Hepatocyte (in vitro differentiated cells): ENCODE measurements around the gene ITIH6. TPM values are rescaled to one million over a fixed set of nuclear protein-coding genes. Genes with fewer than 3 reads are reported as not detected.

ENCODE experiments used
- DNase-seq: peaks from one replicate; pipeline ENCODE4 v3.0.0-alpha.2; 2016; ENCODE audit warnings: low spot score
- H2AFZ ChIP-seq: fragments of 200-600 bp; sonication (generic); 2 replicates; pipeline ENCODE4 v1.6.0; 2016; ENCODE audit warnings: antibody characterized with exemption, mild to moderate bottlenecking
- H3K27ac ChIP-seq: fragments of 200-600 bp; sonication (generic); 2 replicates; pipeline ENCODE4 v1.5.1; 2016; ENCODE audit warnings: mild to moderate bottlenecking
- H3K27me3 ChIP-seq: fragments of 200-600 bp; sonication (generic); 2 replicates; pipeline ENCODE4 v1.6.1; 2016
- H3K36me3 ChIP-seq: fragments of 200-600 bp; sonication (generic); replicated peaks from 2 replicates; pipeline ENCODE4 v1.5.1; 2016; ENCODE audit warnings: low read depth; ENCODE audit not compliant: insufficient read depth
- H3K4me1 ChIP-seq: fragments of 200-600 bp; sonication (generic); 2 replicates; pipeline ENCODE4 v1.5.1; 2016; ENCODE audit warnings: mild to moderate bottlenecking, moderate library complexity; ENCODE audit not compliant: insufficient read depth
- H3K4me2 ChIP-seq: fragments of 200-600 bp; sonication (generic); 2 replicates; pipeline ENCODE4 v1.6.0; 2016
- H3K4me3 ChIP-seq: fragments of 200-600 bp; sonication (generic); 2 replicates; pipeline ENCODE4 v1.5.1; 2016; ENCODE audit warnings: mild to moderate bottlenecking
- H3K79me2 ChIP-seq: fragments of 200-600 bp; sonication (generic); 2 replicates; pipeline ENCODE4 v1.6.0; 2017; ENCODE audit warnings: mild to moderate bottlenecking
- H3K9me2 ChIP-seq: fragments of 200-600 bp; sonication (generic); replicated peaks from 2 replicates; pipeline ENCODE4 v1.6.0; 2017; ENCODE audit warnings: mild to moderate bottlenecking; ENCODE audit not compliant: insufficient read depth
- H3K9me3 ChIP-seq: fragments of 200-600 bp; sonication (generic); 2 replicates; pipeline ENCODE4 v1.5.1; 2016; ENCODE audit warnings: low read depth, mild to moderate bottlenecking
- H4K20me1 ChIP-seq: fragments of 200-600 bp; sonication (generic); 2 replicates; pipeline ENCODE4 v1.6.0; 2016; ENCODE audit warnings: mild to moderate bottlenecking; ENCODE audit not compliant: insufficient read depth, poor library complexity, severe bottlenecking
- CTCF ChIP-seq: fragments of 200-600 bp; sonication (generic); IDR thresholded peaks from 2 replicates; pipeline ENCODE4 v1.5.1; 2016; ENCODE audit warnings: antibody characterized with exemption, mild to moderate bottlenecking; ENCODE audit not compliant: poor library complexity
- EZH2 ChIP-seq: fragments of 200-600 bp; sonication (generic); IDR thresholded peaks from 2 replicates; pipeline ENCODE4 v1.6.1; 2016; ENCODE audit warnings: antibody characterized with exemption, mild to moderate bottlenecking, borderline replicate concordance
- EZH2phosphoT487 ChIP-seq: fragments of 200-600 bp; sonication (generic); IDR thresholded peaks from one replicate; pipeline ENCODE4 v1.6.1; 2018; ENCODE audit warnings: antibody characterized with exemption, mild to moderate bottlenecking, low read depth, moderate library complexity; ENCODE audit not compliant: unreplicated experiment, severe bottlenecking
- WGBS: methylation state at CpG from one replicate; pipeline ENCODE4 v1.1.6; 2016; ENCODE audit warnings: low lambda C conversion rate; ENCODE audit errors: missing lambda C conversion rate; 5-methylcytosine and 5-hydroxymethylcytosine counted together
- polyA plus RNA-seq: library from polyadenylated mRNA; unstranded; fragments of >200 nt; fragmentation: Nextera tagmentation; extraction: Ambion mirVana; gene quantifications from 2 replicates; pipeline ENCODE4 v1.2.1, GENCODE V29; 2016
- total RNA-seq: library from RNA; depleted of rRNA; stranded (reverse); fragments of >200 nt; gene quantifications from 2 replicates; pipeline ENCODE4 v1.2.3, GENCODE V29; 2014

Gene ITIH6
- total and polyA plus RNA-seq, 2 experiments from 2014 or later, result not detected

- H3K27me3 ChIP-seq, result no peaks in the 10 kb centered on the region
- peak overlapping the region; percentile 47 for H3K4me3 ChIP-seq
- H3K4me1 ChIP-seq, result peaks cover 4% of the 10 kb centered on the region
- peak overlapping the region; percentile 62 for H3K4me2 ChIP-seq
- peak overlapping the region; percentile 97 for H3K27ac ChIP-seq
- no peaks in the 10 kb centered on the region for H3K36me3 ChIP-seq
- no peaks in the 10 kb centered on the region for H3K9me3 ChIP-seq
- peak; percentile 86 for DNase-seq
- peaks cover 25% of the 10 kb centered on the region for H3K79me2 ChIP-seq
- H3K9me2 ChIP-seq, result no peaks in the 10 kb centered on the region
- peaks cover 39% of the 10 kb centered on the region for H4K20me1 ChIP-seq
- H2AFZ ChIP-seq, result peak overlapping the region; percentile 26
- TF ChIP-seq EZH2phosphoT487 (no peak), CTCF (no peak), EZH2 (no peak)
- WGBS, result 51% methylated on average over 12 of the region's 23 CpGs
Observed at GRCh38 chrX:54808109-54808604, 10.1 kb upstream of the ITIH6 start.

DNA sequence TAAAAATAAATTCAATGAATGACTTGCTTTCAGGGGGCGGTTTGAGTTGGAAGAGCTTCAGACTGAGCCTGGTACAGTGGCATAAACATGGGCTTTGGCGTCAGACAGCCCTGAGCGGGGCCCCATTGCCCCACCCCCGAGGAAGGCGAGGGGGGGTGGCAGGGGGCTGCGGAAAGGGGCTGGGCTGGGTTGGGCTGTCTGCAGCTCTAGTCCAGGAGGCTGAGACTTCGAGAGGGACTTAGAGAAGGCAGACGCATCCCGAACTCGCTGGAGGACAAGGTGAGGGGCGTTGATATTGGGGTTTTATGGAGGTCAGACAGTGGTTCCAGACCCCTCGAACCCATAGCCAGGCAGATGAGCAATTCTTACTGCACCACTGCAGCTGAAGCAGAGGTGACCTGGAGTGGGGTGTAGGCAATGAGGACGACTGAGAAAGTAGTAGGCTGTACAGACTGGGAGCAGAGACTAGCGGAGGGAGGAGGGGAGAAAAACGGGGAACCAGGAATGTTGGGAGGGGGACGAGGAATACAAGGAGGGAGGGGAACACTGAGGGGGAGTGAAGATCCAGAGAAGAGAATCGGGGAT, 9.6 kb upstream of the ITIH6 start, which contains the start of gene MAGED2:
MAGED2 (plus strand) TSS at position 222 of the 585 bp plus-strand sequence. CDS start 1,587 bp downstream, outside the sequence.
- H2AFZ ChIP-seq, result peak within 1 kb of the TSS; percentile 26
- no peak for TF ChIP-seq EZH2

DNA sequence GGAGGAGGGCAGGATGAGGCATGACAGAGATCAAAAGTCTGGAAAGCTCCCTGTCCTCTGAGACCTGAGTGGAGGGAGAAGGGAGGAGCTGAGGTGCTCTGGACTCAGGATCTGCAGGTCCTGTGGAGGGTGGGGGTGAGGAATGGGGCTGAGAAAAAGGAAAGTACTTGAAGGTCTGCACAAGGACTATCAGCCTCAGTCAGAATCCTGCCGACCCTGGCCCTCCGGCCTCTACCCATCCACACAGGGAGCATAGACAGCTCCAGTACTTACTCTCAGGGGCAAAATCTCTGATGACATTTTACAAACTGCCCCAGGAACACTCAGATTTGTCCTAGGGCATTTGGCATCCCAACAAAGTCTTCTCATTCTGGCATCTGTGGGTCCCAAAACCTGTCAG, 991 bp upstream of the ITIH6 start:
- WGBS, result 85% methylated on average over 2 of the region's 2 CpGs
- Histone ChIP-seq H3K4me3 (no peak overlapping the region), H4K20me1 (no peaks in the 10 kb centered on the region), H3K9me3 (no peaks in the 10 kb centered on the region), H3K79me2 (no peaks in the 10 kb centered on the region), H3K36me3 (no peaks in the 10 kb centered on the region), H3K27ac (no peak overlapping the region), H3K4me2 (no peak overlapping the region), H3K9me2 (no peaks in the 10 kb centered on the region), H2AFZ (no peak overlapping the region), H3K27me3 (no peaks in the 10 kb centered on the region), H3K4me1 (peaks cover 8% of the 10 kb centered on the region)
- no peak for DNase-seq
- TF ChIP-seq CTCF, result no peak
- no peak for TF ChIP-seq EZH2phosphoT487
- no peak for TF ChIP-seq EZH2

More for the DNA sequence above, 9.6 kb upstream of the ITIH6 start, which contains the start of gene MAGED2:
- H3K36me3 ChIP-seq, result no peaks in the 10 kb centered on the region
- peaks cover 34% of the 10 kb centered on the region for H4K20me1 ChIP-seq
- no peaks in the 10 kb centered on the region for H3K9me3 ChIP-seq
- WGBS, result 34% methylated on average over 11 of the region's 17 CpGs
- peak within 1 kb of the TSS; percentile 97 for H3K27ac ChIP-seq
- H3K4me2 ChIP-seq, result peak within 1 kb of the TSS; percentile 62
- H3K79me2 ChIP-seq, result peaks cover 25% of the 10 kb centered on the region
- no peaks in the 10 kb centered on the region for H3K27me3 ChIP-seq
- no peaks in the 10 kb centered on the region for H3K9me2 ChIP-seq
- peak within 1 kb of the TSS; percentile 47 for H3K4me3 ChIP-seq
- peak; percentile 80 for DNase-seq
- peaks cover 4% of the 10 kb centered on the region for H3K4me1 ChIP-seq

DNA sequence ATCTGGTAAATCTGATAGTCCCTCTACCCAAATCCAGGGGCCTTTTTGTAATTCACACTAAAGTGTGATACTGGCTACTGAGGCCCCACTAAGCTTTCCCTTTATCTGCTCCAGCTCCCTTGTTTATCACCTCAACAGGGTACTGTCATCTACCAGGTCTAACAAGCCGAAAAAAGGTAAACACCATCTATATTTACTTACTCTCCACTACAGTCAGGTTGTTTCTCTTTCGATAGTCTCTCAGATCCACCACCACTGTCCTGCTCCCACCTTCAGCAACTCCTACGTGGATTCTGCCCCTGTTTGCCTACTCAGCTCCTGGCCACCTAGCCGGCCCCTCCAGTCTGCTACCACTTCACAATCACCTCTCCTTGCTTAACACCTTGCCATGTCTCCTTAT, 3.3 kb downstream of the ITIH6 start:
- DNase-seq, result no peak
- Histone ChIP-seq H2AFZ (no peak overlapping the region), H3K9me2 (no peaks in the 10 kb centered on the region), H3K36me3 (no peaks in the 10 kb centered on the region), H3K79me2 (no peaks in the 10 kb centered on the region), H3K27ac (no peak overlapping the region), H3K4me1 (peaks cover 8% of the 10 kb centered on the region), H3K9me3 (no peaks in the 10 kb centered on the region), H3K4me2 (peak overlapping the region; percentile 29), H3K4me3 (no peak overlapping the region), H4K20me1 (no peaks in the 10 kb centered on the region), H3K27me3 (no peaks in the 10 kb centered on the region)
- no peak for TF ChIP-seq EZH2
- TF ChIP-seq EZH2phosphoT487, result no peak
- no peak for TF ChIP-seq CTCF
- 50% methylated on average over 4 of the region's 4 CpGs for WGBS
